ENCODE data around the gene PPEF1.
"Not testable (repeated sequence)": the region's sequence is repeated elsewhere in the genome, so short reads cannot be mapped to it uniquely, and the experiment has no call there.

The PPEF1 gene

DNA sequence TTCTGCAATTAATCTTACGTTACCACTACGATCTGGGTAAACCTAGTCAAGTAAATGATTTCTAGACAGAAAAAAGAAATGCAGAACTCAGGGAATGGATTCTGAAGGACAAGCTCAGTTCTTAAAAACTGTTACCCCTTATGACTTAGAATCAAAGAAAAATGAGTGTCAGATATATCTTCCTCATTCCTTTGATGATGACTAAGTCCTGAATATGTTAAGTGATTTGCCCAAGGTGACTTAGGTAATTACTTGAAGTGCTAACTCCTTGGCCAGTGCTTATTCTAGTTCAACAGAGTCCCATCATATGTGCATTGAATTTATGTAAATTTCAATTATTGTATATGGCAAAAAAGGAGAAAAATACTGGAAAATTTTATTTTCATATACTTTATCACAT lies 92.5 kb downstream of the PPEF1 start:
- no peak for DNase-seq

DNA sequence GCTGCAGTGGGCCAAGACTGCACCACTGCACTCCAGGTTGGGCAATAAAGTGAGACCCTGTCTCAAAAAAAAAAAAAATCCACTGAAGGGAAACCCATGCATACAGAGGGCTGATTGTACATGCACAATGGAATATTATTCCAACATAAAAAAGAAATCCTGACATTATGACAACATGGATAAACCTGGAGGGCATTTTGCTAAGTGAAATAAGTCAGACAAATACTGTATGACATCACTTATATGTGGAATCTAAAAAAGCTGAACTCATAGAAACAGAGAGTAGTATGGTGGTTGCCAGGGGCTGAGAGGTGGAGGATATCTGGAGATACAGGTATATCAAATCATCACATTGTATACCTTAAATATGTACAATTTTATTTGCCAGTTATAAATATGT lies 102.2 kb downstream of the PPEF1 start:
- DNase-seq = no peak

DNA sequence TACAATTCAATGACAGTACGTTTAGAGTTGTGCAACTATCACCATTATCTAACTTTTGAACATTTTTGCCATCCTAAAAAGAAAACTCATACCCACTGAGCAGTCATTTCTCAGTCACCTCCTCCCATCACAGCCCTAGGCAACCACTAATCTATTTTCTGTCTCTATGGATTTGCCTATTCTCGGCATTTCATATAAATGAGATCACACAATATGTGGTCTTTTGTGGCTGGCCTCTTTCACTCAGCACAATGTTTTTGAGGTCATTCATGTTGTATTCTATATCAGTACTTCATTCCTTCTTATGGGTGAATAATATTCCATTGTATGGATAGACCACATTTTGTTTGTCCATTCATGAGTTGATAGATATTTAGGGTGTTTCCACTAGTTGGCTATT lies 103.0 kb downstream of the PPEF1 start:
- no peak for DNase-seq

DNA sequence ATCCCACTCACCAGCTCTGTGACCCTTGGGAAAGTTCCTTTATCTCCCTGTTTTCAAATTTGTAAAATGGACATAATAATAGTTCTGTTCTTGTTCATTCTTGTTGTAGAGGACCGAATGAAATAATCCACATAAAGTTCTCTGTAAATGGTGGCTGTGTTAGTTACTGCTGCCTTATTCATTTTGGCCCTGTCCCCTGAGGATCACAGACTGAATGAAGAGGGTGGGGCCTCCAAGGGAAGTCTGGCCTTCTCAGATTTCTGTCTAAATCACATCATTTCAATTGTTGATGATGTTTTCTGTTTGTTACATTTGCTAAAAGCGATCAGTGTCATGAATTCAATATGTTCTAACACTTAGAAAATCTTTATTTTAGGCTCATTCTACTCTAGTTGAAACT lies 117.9 kb downstream of the PPEF1 start:
- no peak for DNase-seq

DNA sequence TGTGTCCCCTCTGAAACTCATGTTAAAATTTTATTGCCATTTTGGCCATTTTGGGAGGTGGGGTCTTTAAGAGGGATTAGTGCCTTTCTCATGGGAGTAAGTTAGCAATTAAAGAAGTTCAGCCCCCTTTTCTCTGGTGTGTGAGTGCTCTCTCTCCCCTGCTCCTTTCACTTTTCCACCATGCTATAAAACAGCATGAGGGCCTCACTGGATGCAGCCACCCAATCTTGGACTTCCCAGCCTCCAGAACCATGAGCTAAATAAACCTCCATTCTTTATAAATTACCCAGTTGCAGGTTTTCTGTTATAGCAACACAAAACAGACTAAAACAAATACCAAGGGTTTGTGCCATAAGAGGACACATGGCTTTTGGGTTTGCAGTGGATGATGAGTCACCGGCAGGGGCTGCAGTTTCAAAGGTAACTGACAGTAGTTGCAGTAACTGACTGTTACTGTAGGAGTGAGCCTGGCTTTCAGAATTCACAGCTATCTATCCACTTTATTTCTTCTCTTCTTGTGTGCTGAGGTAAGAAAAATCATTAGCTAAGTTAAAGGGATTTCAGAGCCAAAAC lies 121.5 kb downstream of the PPEF1 start:
- no peak for DNase-seq

DNA sequence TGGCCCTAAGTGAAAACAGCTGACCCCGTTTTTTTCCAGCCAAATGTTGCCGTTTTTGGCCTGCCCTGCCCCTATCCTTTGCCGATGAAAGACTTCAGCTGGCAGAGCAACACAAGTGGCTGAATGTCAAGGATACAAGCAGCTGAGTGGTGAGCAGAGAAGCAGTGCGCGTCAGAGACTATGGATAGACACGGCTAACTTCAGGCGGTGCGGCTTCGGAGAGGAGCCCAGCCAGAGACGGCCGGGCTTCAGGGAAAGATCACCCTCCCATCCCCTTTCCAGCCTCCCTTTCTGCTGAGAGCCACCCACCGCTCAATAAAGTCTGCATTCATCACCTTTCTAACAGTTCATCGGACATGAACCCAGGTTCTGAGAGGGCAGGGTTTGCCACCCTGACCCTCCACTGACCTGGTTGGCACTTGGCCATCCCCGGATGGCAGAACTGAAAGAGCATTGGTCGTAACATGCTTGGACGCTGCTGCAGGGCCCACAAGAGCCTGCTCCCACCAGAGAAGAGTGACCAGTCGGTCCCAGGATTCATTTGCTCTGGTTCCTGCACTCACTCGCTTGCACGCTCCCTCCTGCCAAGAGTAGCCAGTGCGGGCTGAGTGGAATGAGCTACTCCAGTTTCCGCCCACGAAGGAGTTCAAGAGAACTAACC lies 125.8 kb downstream of the PPEF1 start:
- no peak for DNase-seq

DNA sequence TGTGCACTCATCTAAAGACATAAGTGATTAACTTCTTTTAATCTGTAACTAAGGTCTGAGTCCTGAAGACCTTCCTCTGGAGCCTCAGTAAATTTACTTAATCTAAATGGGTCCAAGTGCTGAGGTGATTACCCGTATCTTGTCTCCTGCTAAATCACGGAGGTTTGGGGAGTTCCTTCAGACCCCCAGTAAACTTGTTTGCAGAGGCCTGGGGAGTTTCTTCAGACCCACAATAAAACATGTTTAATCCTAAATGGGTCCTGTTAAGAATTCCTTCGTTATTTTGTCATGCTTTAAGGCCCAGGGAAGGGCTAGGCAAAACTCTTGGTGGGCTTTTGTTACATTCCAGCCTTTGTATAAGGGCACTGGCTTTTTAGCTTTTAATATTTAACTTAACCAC lies 140.5 kb downstream of the PPEF1 start:
- not testable (repeated sequence) for DNase-seq

DNA sequence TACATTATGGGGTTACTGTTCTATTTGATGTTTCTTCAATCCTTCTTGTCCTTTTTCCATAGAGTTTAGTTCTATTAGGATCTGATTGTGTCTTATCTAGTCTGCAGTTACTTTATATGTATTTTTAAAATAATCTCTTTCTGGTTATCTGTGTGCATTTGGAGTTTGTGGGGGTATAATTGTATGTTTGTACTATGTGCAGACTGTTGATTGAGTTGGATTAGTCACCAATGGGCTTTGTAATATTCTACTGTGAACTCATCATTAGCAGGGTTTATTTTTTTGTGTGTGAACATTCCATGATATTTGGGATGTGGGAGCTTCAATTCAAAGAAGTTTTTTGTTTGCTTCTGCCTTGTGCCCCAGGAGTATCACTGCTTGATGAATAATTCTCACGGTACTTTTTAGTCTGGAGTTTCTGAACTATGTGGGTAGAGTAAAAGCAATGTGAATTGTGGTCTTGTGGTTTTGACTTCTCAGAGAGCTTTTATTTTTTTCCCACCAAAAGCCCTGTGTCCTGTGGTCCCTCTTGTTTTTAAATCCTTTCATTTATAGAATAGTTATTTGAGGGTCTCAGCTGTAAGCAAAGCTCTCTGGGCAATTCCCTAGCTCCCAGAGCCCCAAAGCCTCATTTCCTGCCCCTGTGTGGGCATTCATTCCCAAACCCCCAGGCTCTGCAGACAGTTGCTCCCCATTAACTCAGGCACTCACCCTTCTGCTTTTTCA lies 148.6 kb downstream of the PPEF1 start:
- DNase-seq = no peak

DNA sequence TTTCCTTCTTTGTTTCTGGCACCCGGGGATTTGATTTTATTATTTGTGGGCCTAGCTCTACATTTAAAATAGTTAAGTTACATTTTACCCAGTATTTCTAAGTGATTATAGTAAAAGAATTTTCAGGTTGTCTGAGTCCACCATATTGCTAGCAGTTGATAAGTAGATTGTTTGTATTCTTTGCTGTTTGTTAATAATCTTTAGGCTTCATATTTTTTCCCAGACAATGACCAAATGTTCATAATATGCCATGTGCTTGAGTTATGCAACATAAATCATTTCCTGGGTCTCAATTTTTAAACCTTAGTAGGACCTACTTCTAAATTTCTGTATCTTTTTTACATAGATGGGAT lies 149.2 kb downstream of the PPEF1 start:
- no peak for DNase-seq

DNA sequence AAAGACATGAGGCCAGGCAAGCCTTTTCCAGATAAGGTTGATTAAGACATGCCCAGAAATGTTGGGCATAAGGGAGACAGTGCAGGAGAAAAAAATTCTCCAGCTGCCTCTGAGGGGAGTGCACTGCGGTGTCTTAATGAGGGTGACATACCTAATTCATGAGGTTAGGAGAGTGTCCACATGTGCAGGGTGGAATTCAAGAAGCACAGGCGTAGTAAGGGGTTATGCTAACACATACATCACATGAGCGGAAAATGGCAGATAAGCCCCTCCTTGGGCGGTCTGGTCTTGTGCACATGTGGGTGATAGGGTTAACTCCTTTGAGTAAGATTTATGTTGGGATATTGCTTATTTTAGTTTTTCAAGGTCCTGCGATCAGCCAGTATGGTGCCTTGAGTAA lies 154.1 kb downstream of the PPEF1 start:
- DNase-seq = no peak

DNA sequence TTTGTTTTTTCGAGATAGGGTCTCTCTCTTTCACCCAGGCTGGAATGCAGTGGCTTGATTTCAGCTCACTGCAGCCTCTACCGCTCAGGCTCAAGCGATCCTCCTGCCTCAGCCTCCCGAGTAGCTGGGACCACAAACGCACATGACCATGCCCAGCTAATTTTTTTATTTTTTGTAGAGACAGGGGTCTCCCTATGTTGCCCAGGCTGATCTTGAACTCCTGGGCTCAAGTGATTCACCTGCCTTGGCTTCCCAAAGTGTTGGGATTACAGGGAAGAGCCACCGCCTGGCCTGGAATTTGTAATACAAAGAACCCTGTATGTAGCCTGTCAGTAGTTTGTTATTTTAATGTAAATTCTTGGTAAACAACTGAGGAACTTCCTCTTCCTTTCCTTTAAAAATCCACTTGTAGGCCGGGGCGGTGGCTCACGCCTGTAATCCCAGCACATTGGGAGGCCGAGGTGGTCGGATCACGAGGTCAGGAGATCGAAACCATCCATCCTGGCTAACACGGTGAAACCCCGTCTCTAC lies 157.0 kb downstream of the PPEF1 start:
- DNase-seq = no peak

DNA sequence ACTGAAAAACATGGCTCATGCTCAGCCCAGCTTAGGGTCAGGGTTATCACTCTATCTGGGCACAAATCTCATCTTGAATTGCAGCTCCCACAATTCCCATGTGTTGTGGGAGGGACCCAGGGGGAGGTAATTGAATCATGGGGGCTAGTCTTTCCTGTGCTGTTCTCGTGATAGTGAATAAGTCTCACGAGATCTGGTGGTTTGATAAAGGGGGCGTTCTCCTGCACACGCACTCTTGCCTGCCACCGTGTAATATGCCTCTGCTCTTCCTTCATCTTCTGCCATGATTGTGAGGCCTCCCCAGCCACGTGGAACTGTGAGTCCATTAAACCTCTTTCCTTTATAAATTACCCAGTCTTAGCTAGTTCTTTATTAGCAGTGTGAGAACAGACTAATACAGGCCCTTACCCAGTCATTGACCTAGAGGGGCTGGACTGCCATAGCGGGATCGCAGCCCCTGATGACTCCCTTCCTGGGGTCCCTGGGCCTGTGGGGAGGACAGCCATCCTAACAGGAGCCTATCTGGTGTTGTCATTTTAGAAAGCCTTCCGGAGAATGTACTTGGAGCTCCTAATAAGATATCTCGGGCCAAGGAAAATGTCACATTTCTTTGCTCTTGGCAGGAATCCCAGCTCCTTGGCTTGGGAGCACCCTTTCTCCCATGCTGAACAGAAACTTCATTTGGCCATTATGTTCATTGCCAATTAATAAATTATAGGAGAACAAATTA lies 163.9 kb downstream of the PPEF1 start:
- DNase-seq = no peak

DNA sequence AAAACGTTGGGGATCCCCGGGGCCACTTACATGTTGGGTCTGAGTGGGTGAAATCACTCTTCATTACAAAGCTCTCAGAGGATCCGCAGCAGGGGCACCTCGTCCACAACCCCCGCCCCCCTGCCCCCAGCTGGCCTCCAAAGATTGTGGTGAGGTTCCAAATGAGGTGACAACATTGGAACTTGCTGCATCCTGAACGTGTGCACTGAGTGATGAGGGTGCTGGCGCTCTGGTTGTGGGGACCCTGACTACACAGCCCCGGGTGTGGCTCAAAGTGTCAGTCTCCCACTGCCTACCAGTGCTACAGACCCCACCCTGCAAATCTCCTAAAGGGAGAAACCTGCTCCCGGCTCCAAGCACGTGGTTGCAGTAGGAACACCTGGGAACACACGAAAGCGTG lies 164.5 kb downstream of the PPEF1 start:
- DNase-seq = no peak

DNA sequence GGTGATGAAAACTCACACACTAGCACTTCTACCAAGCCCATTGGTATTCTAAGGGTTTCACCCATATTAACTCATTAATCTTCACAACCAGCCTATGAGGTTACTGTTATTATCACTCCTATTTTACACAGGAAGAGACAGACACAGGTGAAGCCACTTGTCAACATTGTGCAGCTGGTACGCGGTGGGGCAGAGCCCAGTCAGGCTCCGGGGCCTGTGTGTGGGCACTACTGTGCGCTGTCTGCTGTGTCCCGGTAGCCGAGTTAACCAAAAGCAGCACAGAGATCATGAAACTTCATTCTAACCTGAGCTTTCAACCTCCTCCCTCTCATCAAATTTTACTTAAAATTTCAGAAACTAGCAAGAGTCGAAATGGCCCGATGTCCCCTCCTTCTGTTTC lies 165.2 kb downstream of the PPEF1 start:
- no peak for DNase-seq

DNA sequence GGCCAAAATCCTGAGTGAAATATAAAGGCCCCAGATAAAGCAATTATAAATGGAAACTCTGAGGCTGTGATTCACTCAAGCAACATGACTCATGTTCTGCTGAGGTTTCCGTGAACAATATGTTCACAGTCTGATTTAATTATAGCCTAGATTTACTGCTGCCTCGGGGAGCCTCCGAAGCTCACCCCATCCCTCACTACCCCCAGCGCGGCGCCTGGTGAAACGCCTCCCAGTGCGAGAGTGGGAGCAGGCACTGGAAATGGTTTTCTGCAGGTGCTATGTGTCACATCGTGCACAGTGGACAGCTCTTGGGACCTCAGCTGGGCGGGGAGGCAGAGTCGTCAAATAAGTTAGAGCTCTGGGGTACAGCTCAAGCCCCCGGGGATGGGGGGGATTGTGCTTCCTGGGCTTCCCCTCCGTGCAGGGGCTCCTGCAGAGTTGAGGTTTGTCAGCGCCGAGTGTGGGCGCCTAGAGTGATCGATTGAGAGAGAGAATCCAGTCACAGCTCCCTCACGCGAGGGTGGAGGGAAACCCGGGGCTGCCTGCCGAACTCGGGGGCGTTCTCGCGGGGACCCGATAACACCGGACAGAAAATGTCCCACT lies 165.8 kb downstream of the PPEF1 start:
- no peak for DNase-seq

DNA sequence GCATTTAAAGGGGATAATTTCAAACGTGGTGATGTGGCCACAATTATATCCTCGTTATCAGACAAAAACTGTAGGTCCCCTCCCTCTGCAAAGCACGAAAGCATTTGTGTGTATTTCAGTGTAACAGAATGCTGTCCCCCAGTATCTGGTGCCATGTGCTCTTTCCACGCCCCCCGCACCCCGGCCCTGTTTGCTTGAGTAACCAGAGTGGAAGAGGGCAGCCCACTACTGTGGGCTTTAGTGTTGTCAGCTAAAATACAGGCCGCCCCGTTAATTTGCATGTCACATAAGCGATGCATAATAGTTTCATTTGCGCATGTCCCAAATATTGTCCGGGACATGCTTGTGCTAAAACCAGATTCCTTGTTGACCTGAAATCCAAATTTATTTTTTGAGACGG lies 166.4 kb downstream of the PPEF1 start:
- DNase-seq = no peak

DNA sequence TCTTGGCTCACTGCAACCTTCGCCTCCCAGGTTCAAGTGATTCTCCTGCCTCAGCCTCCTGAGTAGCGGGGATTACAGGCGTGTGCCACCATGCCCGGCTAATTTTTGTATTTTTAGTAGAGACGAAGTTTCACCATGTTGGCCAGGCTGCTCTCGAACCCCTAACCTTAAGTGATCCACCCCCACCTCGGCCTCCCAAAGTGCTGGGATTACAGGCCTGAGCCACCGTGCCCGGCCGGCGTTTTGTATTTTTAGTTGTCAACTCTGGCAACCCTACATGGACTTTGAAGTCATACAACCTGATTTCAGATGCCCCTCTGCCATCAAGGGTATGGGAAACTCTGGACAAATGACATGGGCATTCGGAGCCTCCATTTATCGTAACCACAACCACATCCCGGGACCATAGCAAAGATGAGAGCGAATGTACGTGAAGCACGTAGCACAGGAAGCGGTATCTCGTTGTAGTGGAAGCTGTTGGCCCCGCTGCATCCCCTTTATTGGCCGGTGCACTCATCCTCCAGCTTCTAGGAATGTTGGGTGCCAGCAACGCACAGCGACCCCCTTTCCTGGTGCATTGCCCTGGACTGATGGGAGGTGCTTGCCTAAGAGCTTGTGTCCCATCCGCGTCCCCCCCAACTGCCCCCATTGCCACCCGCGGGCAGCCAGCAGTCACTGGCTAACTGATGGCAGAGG lies 167.3 kb downstream of the PPEF1 start:
- DNase-seq = no peak

DNA sequence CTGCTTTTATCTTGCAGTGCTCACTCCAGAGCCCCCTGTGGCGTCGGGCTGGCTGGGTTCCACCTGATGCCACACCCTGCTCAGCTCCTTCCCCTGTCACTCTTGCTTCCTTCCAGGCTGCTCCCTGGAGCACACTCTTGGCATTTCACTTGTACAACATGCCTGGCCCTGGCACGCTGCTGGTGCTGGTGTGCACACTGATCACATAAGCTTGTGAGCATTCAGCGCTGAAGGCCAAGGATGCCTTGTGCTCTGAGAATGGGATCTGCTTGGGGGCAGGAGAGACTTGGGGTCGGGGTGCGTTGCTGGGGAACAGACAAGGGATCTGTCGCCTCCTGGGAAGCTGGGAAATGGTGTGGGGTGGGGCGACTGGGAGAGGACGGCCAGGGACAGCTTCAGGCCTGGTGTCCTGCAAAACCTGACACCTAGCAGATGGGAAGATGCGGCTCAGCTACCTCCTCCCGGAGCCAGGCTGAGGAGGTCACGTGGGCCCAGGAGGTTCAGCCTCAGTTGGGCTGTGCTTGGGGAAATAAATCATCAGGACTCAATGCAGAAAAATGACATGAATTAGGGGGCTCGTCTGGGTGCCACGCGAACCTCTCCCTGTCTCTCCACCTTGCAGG lies 167.9 kb downstream of the PPEF1 start:
- DNase-seq = no peak

DNA sequence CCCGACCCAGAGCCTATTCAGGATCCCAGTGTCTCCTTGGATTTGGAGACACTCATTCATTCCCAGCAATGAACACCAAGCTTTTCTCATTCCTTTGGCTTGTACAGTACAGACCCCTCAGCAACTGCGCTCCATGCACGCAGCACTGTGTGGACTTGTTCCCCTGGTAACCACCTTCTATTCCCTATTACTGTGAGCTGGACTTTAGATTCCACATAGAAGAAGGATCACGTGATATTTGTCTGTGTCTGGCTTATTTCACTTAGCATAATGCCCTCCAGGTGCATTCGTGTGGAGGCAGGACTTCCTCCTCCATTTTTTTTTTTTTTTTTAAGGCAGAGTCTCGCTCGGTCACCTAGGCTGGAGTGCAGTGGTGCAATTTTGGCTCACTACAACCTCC lies 170.0 kb downstream of the PPEF1 start:
- DNase-seq = no peak

All from retina (tissue), 1 donor.